H1 (cell line): ENCODE results near the gene RMND5A. TPM values are rescaled to one million over a fixed set of nuclear protein-coding genes. Genes with fewer than 3 reads are reported as not detected.

ENCODE experiments used
- JUN ChIP-seq: IDR thresholded peaks from 2 replicates; pipeline ENCODE4 v1.6.1; 2011; ENCODE audit warnings: low read depth, mild to moderate bottlenecking, improper control_type of control experiment, low read length
- polyA plus RNA-seq, 7 experiments: library from polyadenylated mRNA; depleted of rRNA in 3 of 7; stranded (reverse) in 5 of 7; unstranded in 2 of 7; fragments of >200 nt in 5 of 7; fragments of 200-250 nt in 2 of 7; gene quantifications; 1 replicate in 5 of 7; 2 replicates in 1 of 7; 4 replicates in 1 of 7; pipeline versions ENCODE4 v1.2.1 to v1.2.3, GENCODE V29; 2011 to 2013; ENCODE audit warnings: missing spikeins in 2 of 7, mixed read lengths in 2 of 7
- total RNA-seq: library from RNA; stranded (reverse); fragmentation: NEBNext Ultra II Directional; extraction: Animal tissue kit (Norgen Biotek cat#: 25700); gene quantifications from 2 replicates; pipeline ENCODE4 v1.2.1, GENCODE V29; 2021

The RMND5A gene
- total and polyA plus RNA-seq, 2 of the 8 experiments (the other 6 are each of a cell fraction or from before 2014, with no cell fraction given) = 21.0 to 66.2 TPM

- TF ChIP-seq JUN = no peak
Observed at GRCh38 chr2:86789687-86790133, 69.6 kb downstream of the RMND5A start (continued).
